H9 (cell line): Measurements from ENCODE around the gene RBM19. TPM values are rescaled to one million over a fixed set of nuclear protein-coding genes. Genes with fewer than 3 reads are reported as not detected.

ENCODE experiments used
- DNase-seq: peaks from one replicate; pipeline ENCODE4 v3.0.0-alpha.2; 2017
- H2AFZ ChIP-seq: one replicate; pipeline ENCODE4 v1.6.1; 2013; ENCODE audit warnings: mild to moderate bottlenecking, low read length, control low read depth, moderate library complexity
- H2AK5ac ChIP-seq: 2 replicates; pipeline ENCODE4 v1.6.1; 2013; ENCODE audit warnings: low read length, control low read depth, mixed read lengths; ENCODE audit not compliant: insufficient read length
- H2BK120ac ChIP-seq: one replicate; pipeline ENCODE4 v1.6.1; 2013; ENCODE audit warnings: low read depth, mild to moderate bottlenecking, low read length, control low read depth, inconsistent platforms; ENCODE audit not compliant: poor library complexity, severe bottlenecking
- H2BK12ac ChIP-seq: 2 replicates; pipeline ENCODE4 v1.6.1; 2013; ENCODE audit warnings: low read length, control low read depth, mixed read lengths, low read depth; ENCODE audit not compliant: insufficient read length
- H2BK15ac ChIP-seq: 2 replicates; pipeline ENCODE4 v1.6.1; 2013; ENCODE audit warnings: low read depth, low read length, control low read depth
- H2BK20ac ChIP-seq: one replicate; pipeline ENCODE4 v1.6.1; 2013; ENCODE audit warnings: low read depth, mild to moderate bottlenecking, low read length, control low read depth, inconsistent platforms; ENCODE audit not compliant: poor library complexity, severe bottlenecking
- H2BK5ac ChIP-seq: 2 replicates; pipeline ENCODE4 v1.6.1; 2013; ENCODE audit warnings: low read length, control low read depth, mixed read lengths; ENCODE audit not compliant: insufficient read length
- H3K14ac ChIP-seq: 2 replicates; pipeline ENCODE4 v1.6.1; 2013; ENCODE audit warnings: low read length, control low read depth; ENCODE audit not compliant: insufficient read depth
- H3K18ac ChIP-seq: 2 replicates; pipeline ENCODE4 v1.6.1; 2013; ENCODE audit warnings: low read depth, mild to moderate bottlenecking, mixed read lengths, low read length, control low read depth; ENCODE audit not compliant: insufficient read length
- H3K23ac ChIP-seq: 2 replicates; pipeline ENCODE4 v1.6.1; 2013; ENCODE audit warnings: low read length, control low read depth, mixed read lengths, low read depth; ENCODE audit not compliant: insufficient read length
- H3K23me2 ChIP-seq: 2 replicates; pipeline ENCODE4 v1.6.1; 2013; ENCODE audit warnings: low read depth, mild to moderate bottlenecking, mixed read lengths, low read length, control low read depth; ENCODE audit not compliant: insufficient read length, poor library complexity, severe bottlenecking
- H3K27ac ChIP-seq: 2 replicates; pipeline ENCODE4 v1.5.1; 2013; ENCODE audit warnings: low read length, control low read depth, mixed read lengths, low read depth; ENCODE audit not compliant: insufficient read length
- H3K27me3 ChIP-seq: 2 replicates; pipeline ENCODE4 v1.6.1; 2013; ENCODE audit warnings: low read length, control low read depth, inconsistent platforms; ENCODE audit not compliant: insufficient read depth
- H3K4ac ChIP-seq: 2 replicates; pipeline ENCODE4 v1.6.1; 2013; ENCODE audit warnings: low read depth, mild to moderate bottlenecking, control low read depth, inconsistent platforms, low read length, moderate library complexity
- H3K4me1 ChIP-seq: 2 replicates; pipeline ENCODE4 v1.6.1; 2013; ENCODE audit warnings: low read length, control low read depth, inconsistent platforms; ENCODE audit not compliant: insufficient read depth
- H3K4me2 ChIP-seq: 2 replicates; pipeline ENCODE4 v1.6.1; 2013; ENCODE audit warnings: low read length, control low read depth, mixed read lengths; ENCODE audit not compliant: insufficient read length, insufficient read depth
- H3K56ac ChIP-seq: 2 replicates; pipeline ENCODE4 v1.6.1; 2013; ENCODE audit warnings: low read depth, mild to moderate bottlenecking, mixed read lengths, low read length, control low read depth; ENCODE audit not compliant: insufficient read length
- H3K79me1 ChIP-seq: 2 replicates; pipeline ENCODE4 v1.6.1; 2013; ENCODE audit warnings: low read depth, mild to moderate bottlenecking, moderate library complexity, low read length, control low read depth, inconsistent platforms; ENCODE audit not compliant: insufficient read depth, poor library complexity, severe bottlenecking
- H3K79me2 ChIP-seq: 2 replicates; pipeline ENCODE4 v1.6.1; 2013; ENCODE audit warnings: low read length, control low read depth, inconsistent platforms; ENCODE audit not compliant: insufficient read depth
- H3K9ac ChIP-seq: 2 replicates; pipeline ENCODE4 v1.6.1; 2013; ENCODE audit warnings: low read length, control low read depth, mixed read lengths; ENCODE audit not compliant: insufficient read length; ENCODE audit errors: extremely low read depth
- H3K9me3 ChIP-seq: one replicate; pipeline ENCODE4 v1.6.1; 2013; ENCODE audit warnings: low read depth, low read length, inconsistent platforms; ENCODE audit not compliant: control insufficient read depth
- H3T11ph ChIP-seq: one replicate; pipeline ENCODE4 v1.6.1; 2013; ENCODE audit warnings: mild to moderate bottlenecking, low read length, control low read depth, inconsistent platforms
- H4K20me1 ChIP-seq: one replicate; pipeline ENCODE4 v1.6.1; 2013; ENCODE audit not compliant: control insufficient read depth, insufficient read length, insufficient read depth
- H4K5ac ChIP-seq: 2 replicates; pipeline ENCODE4 v1.6.1; 2013; ENCODE audit warnings: low read depth, mild to moderate bottlenecking, mixed read lengths, low read length, control low read depth; ENCODE audit not compliant: insufficient read length
- H4K8ac ChIP-seq: replicated peaks from 2 replicates; pipeline ENCODE4 v1.6.1; 2013; ENCODE audit warnings: low read length, control low read depth, mixed read lengths, low read depth; ENCODE audit not compliant: insufficient read length
- H4K91ac ChIP-seq: 2 replicates; pipeline ENCODE4 v1.6.1; 2013; ENCODE audit warnings: low read depth, mild to moderate bottlenecking, moderate library complexity, mixed read lengths, low read length, control low read depth; ENCODE audit not compliant: insufficient read length
- H3K27ac Mint-ChIP-seq, 3 experiments: 2 replicates in 2 of 3; 3 replicates in 1 of 3; pipeline ENCODE4 v1.8.0; 2020 to 2021; ENCODE audit warnings: mixed read lengths in 3 of 3, mild to moderate bottlenecking in 1 of 3, moderate library complexity in 1 of 3
- H3K27me3 Mint-ChIP-seq: 2 replicates; pipeline ENCODE4 v1.8.0; 2021; ENCODE audit warnings: low read depth, mild to moderate bottlenecking, moderate library complexity, mixed read lengths
- H3K36me3 Mint-ChIP-seq, 3 experiments: 2 replicates in 2 of 3; 3 replicates in 1 of 3; pipeline ENCODE4 v1.8.0; 2020 to 2021; ENCODE audit warnings: low read depth in 3 of 3, mixed read lengths in 3 of 3; ENCODE audit not compliant: insufficient read depth in 1 of 3
- H3K4me1 Mint-ChIP-seq, 2 experiments: 2 replicates each; pipeline ENCODE4 v1.8.0; 2020; ENCODE audit warnings: mixed read lengths in 2 of 2
- H3K4me3 Mint-ChIP-seq, 2 experiments: 2 replicates in 1 of 2; 3 replicates in 1 of 2; pipeline ENCODE4 v1.8.0; 2020 to 2021; ENCODE audit warnings: mild to moderate bottlenecking in 2 of 2, mixed read lengths in 2 of 2, moderate library complexity in 1 of 2
- H3K9me3 Mint-ChIP-seq, 2 experiments: 2 replicates in 1 of 2; 3 replicates in 1 of 2; pipeline ENCODE4 v1.8.0; 2020; ENCODE audit warnings: mild to moderate bottlenecking in 2 of 2, mixed read lengths in 2 of 2, moderate library complexity in 1 of 2
- WGBS: extraction: QIAGEN DNeasy Blood & Tissue Kit; methylation state at CpG from one replicate; pipeline ENCODE4 v1.1.7; 2013; ENCODE audit warnings: missing lambda C conversion rate, low lambda C conversion rate, mixed read lengths; ENCODE audit not compliant: insufficient read length; ENCODE audit errors: extremely low coverage; 5-methylcytosine and 5-hydroxymethylcytosine counted together
- total RNA-seq: library from RNA; stranded (reverse); gene quantifications from 2 replicates; pipeline ENCODE4 v1.2.1, GENCODE V29; 2021
- TF ChIP-seq, protein P1 (sequence below): fragments of 200-600 bp; sonication (generic); conservative IDR thresholded peaks from 3 replicates; pipeline ENCODE4 v1.8.0; 2021; ENCODE audit warnings: antibody characterized with exemption, mild to moderate bottlenecking

Gene RBM19
- total RNA-seq, 1 experiment from 2014 or later = 32.2 TPM

DNA sequence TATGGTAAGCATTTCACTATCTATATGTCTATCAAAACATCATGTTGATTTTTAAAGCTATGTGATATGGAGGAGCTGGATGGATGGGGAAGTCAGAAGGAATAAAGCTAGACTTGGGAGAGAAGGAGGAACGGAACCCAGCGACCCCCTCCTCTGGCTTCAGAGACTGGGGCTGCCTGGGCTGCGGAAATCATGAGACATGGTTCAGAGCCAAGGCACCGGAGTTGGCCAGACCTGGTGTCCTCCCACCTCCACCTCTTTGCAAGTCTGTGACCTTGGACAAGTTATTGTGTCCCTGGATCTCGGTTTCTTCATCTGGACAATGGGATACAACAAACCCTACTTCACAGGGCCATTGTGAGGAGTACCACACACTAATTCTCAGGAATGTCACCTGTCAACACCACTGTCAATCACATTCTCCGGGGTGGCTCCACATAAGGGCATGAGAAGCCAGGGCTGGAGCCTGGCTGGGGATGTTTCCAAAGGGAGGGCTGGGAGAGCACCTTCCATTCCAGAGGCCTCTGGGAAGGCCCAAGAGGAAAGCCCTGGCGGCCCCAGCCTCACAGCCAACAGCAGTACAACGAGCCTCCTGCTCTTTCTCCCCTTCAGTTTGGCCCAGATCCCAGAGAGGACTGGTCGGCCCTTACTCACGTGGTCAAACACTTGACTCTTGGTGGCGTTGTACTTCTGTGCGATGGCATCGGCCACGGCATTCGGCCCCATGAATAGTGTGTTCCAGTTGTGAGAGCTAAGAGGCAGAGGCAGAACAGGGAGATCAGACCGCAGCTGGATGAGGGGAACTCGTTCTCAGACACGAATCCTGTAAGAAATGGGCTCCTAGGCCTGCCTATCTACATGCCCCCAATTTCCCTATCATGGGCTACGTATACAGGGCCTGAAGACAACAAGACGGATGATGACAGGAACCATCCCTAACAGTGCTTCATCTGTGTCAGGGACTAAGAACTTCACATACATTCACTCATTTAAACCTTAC, 20.7 kb downstream of the RBM19 start:
- Histone ChIP-seq H2BK15ac (no peak overlapping the region), H3K4ac (no peak overlapping the region), H4K91ac (no peak overlapping the region), H2BK120ac (no peak overlapping the region), H2BK5ac (no peak overlapping the region), H3K27me3 (no peaks in the 10 kb centered on the region), H2AK5ac (no peak overlapping the region), H3K79me2 (no peaks in the 10 kb centered on the region), H3T11ph (no peak overlapping the region), H2AFZ (no peak overlapping the region), H3K27ac (no peak overlapping the region), H4K8ac (no peak overlapping the region), H3K14ac (no peak overlapping the region), H3K9me3 (no peaks in the 10 kb centered on the region), H4K20me1 (no peaks in the 10 kb centered on the region), H3K23me2 (no peaks in the 10 kb centered on the region), H2BK12ac (no peak overlapping the region), H3K23ac (no peak overlapping the region), H3K79me1 (no peaks in the 10 kb centered on the region), H2BK20ac (no peak overlapping the region), H3K4me2 (no peak overlapping the region), H3K56ac (no peak overlapping the region), H3K4me1 (no peaks in the 10 kb centered on the region), H4K5ac (no peak overlapping the region), H3K9ac (no peak overlapping the region), H3K18ac (no peak overlapping the region)
- TF ChIP-seq, protein P1, sequence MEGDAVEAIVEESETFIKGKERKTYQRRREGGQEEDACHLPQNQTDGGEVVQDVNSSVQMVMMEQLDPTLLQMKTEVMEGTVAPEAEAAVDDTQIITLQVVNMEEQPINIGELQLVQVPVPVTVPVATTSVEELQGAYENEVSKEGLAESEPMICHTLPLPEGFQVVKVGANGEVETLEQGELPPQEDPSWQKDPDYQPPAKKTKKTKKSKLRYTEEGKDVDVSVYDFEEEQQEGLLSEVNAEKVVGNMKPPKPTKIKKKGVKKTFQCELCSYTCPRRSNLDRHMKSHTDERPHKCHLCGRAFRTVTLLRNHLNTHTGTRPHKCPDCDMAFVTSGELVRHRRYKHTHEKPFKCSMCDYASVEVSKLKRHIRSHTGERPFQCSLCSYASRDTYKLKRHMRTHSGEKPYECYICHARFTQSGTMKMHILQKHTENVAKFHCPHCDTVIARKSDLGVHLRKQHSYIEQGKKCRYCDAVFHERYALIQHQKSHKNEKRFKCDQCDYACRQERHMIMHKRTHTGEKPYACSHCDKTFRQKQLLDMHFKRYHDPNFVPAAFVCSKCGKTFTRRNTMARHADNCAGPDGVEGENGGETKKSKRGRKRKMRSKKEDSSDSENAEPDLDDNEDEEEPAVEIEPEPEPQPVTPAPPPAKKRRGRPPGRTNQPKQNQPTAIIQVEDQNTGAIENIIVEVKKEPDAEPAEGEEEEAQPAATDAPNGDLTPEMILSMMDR = no peak
- no peaks in the 10 kb centered on the region; a peak in 1 of 5 replicates for H3K9me3 Mint-ChIP-seq
- peaks cover 54 to 76% (median 70%) of the 10 kb centered on the region in 3 experiments; a peak in 6 of 7 replicates for H3K36me3 Mint-ChIP-seq
- no peak overlapping the region for H3K27ac Mint-ChIP-seq
- H3K4me1 Mint-ChIP-seq = peaks cover 0 to 3% of the 10 kb centered on the region in 2 experiments; a peak in 2 of 4 replicates
- no peaks in the 10 kb centered on the region for H3K27me3 Mint-ChIP-seq
- H3K4me3 Mint-ChIP-seq = no peak overlapping the region
- WGBS = no CpG with 5 or more reads among the region's 20 CpGs
- DNase-seq = no peak
